ENCODE results near the gene CATSPER3. TPM values are rescaled to one million over a fixed set of nuclear protein-coding genes. Genes with fewer than 3 reads are reported as not detected.

Gene CATSPER3
- total and polyA plus RNA-seq, 2 donors (not counting 1 experiment from before 2014, with no cell fraction given) = 0.12 to 0.17 TPM

GRCh38 chr5:135008556-135008955, 40.8 kb downstream of the CATSPER3 start:
- Histone ChIP-seq H4K20me1 (ENCODE audit: control insufficient read depth, extremely low read depth, insufficient read depth, low read length) (no peaks in the 10 kb centered on the region), H3K79me2 (ENCODE audit: control insufficient read depth, insufficient read depth, low read length) (no peaks in the 10 kb centered on the region), H3K4me1 (ENCODE audit: control insufficient read depth, extremely low read depth, insufficient read depth, low read length) (no peaks in the 10 kb centered on the region), H3K4me3 (replicated peaks in 1 of 4; ENCODE audit: control extremely low read depth in 1 of 4, insufficient read depth in 1 of 4, low read depth in 3 of 4, low read length in 4 of 4) (no peak overlapping the region), H3K27me3 (ENCODE audit: control insufficient read depth, insufficient read depth, low read length) (no peaks in the 10 kb centered on the region), H3K27ac (ENCODE audit: insufficient read depth, low read length) (no peak overlapping the region), H3K36me3 (ENCODE audit: control insufficient read depth, insufficient read depth, low read length) (no peaks in the 10 kb centered on the region), H3K9me3 (ENCODE audit: control insufficient read depth, insufficient read depth, low read depth, low read length) (no peaks in the 10 kb centered on the region), H3K4me2 (ENCODE audit: extremely low read depth, insufficient read depth, low read length) (no peak overlapping the region), H2AFZ (ENCODE audit: low read length) (no peak overlapping the region), H3K9ac (ENCODE audit: insufficient read depth, low read length) (no peak overlapping the region)
- no peak for TF ChIP-seq CTCF (conservative IDR thresholded peaks at IDR 0.05 in 1 of 2, IDR thresholded peaks at IDR 0.05 in 1 of 2; ENCODE audit: low read depth in 1 of 2, low read length in 2 of 2)
- TF ChIP-seq EZH2 (IDR thresholded peaks at IDR 0.05; ENCODE audit: low read length, missing control alignments) = no peak
- DNase-seq (ENCODE audit: low read depth in 2 of 2) = no peak

GRCh38 chr5:135008981-135009735, 41.5 kb downstream of the CATSPER3 start:
- no peaks in the 10 kb centered on the region for H3K9me3 ChIP-seq (ENCODE audit: control insufficient read depth, insufficient read depth, low read depth, low read length)
- H3K9ac ChIP-seq (ENCODE audit: insufficient read depth, low read length) = no peak overlapping the region
- no peak overlapping the region for H3K27ac ChIP-seq (ENCODE audit: insufficient read depth, low read length)
- H3K79me2 ChIP-seq (ENCODE audit: control insufficient read depth, insufficient read depth, low read length) = no peaks in the 10 kb centered on the region
- no peaks in the 10 kb centered on the region for H3K4me1 ChIP-seq (ENCODE audit: control insufficient read depth, extremely low read depth, insufficient read depth, low read length)
- DNase-seq (ENCODE audit: low read depth in 2 of 2) = no peak
- no peaks in the 10 kb centered on the region for H3K36me3 ChIP-seq (ENCODE audit: control insufficient read depth, insufficient read depth, low read length)
- H4K20me1 ChIP-seq (ENCODE audit: control insufficient read depth, extremely low read depth, insufficient read depth, low read length) = no peaks in the 10 kb centered on the region
- H2AFZ ChIP-seq (ENCODE audit: low read length) = no peak overlapping the region
- no peak for TF ChIP-seq CTCF (conservative IDR thresholded peaks at IDR 0.05 in 1 of 2, IDR thresholded peaks at IDR 0.05 in 1 of 2; ENCODE audit: low read depth in 1 of 2, low read length in 2 of 2)
- no peak for TF ChIP-seq EZH2 (IDR thresholded peaks at IDR 0.05; ENCODE audit: low read length, missing control alignments)
- H3K4me3 ChIP-seq (replicated peaks in 1 of 4; ENCODE audit: control extremely low read depth in 1 of 4, insufficient read depth in 1 of 4, low read depth in 3 of 4, low read length in 4 of 4) = no peak overlapping the region
- H3K27me3 ChIP-seq (ENCODE audit: control insufficient read depth, insufficient read depth, low read length) = no peaks in the 10 kb centered on the region
- no peak overlapping the region for H3K4me2 ChIP-seq (ENCODE audit: extremely low read depth, insufficient read depth, low read length)

GRCh38 chr5:135009736-135010501, 42.2 kb downstream of the CATSPER3 start:
- no peaks in the 10 kb centered on the region for H3K79me2 ChIP-seq (ENCODE audit: control insufficient read depth, insufficient read depth, low read length)
- H3K9me3 ChIP-seq (ENCODE audit: control insufficient read depth, insufficient read depth, low read depth, low read length) = no peaks in the 10 kb centered on the region
- H4K20me1 ChIP-seq (ENCODE audit: control insufficient read depth, extremely low read depth, insufficient read depth, low read length) = no peaks in the 10 kb centered on the region
- TF ChIP-seq CTCF (conservative IDR thresholded peaks at IDR 0.05 in 1 of 2, IDR thresholded peaks at IDR 0.05 in 1 of 2; ENCODE audit: low read depth in 1 of 2, low read length in 2 of 2) (no peak), EZH2 (IDR thresholded peaks at IDR 0.05; ENCODE audit: low read length, missing control alignments) (no peak)
- H3K27me3 ChIP-seq (ENCODE audit: control insufficient read depth, insufficient read depth, low read length) = no peaks in the 10 kb centered on the region
- H3K9ac ChIP-seq (ENCODE audit: insufficient read depth, low read length) = no peak overlapping the region
- DNase-seq (ENCODE audit: low read depth in 2 of 2) = no peak
- H2AFZ ChIP-seq (ENCODE audit: low read length) = no peak overlapping the region
- H3K4me2 ChIP-seq (ENCODE audit: extremely low read depth, insufficient read depth, low read length) = no peak overlapping the region
- no peak overlapping the region for H3K4me3 ChIP-seq (replicated peaks in 1 of 4; ENCODE audit: control extremely low read depth in 1 of 4, insufficient read depth in 1 of 4, low read depth in 3 of 4, low read length in 4 of 4)
- no peaks in the 10 kb centered on the region for H3K4me1 ChIP-seq (ENCODE audit: control insufficient read depth, extremely low read depth, insufficient read depth, low read length)
- no peak overlapping the region for H3K27ac ChIP-seq (ENCODE audit: insufficient read depth, low read length)
- H3K36me3 ChIP-seq (ENCODE audit: control insufficient read depth, insufficient read depth, low read length) = no peaks in the 10 kb centered on the region

Measured in fibroblast of lung (primary cell).